Stimulated activated CD4-positive, alpha-beta T cell treated with anti-CD3 and anti-CD28 coated beads, Interleukin-2, amount 100 ng/mL, for 48 hours (primary cell): Measurements from ENCODE around the gene NACA2.
"Not testable (repeated sequence)": the region's sequence is repeated elsewhere in the genome, so short reads cannot be mapped to it uniquely, and the experiment has no call there.

Experiments used
- DNase-seq, 2 donors: peaks; one replicate each; pipeline ENCODE4 v3.0.0-alpha.2; 2020

Gene NACA2

DNA sequence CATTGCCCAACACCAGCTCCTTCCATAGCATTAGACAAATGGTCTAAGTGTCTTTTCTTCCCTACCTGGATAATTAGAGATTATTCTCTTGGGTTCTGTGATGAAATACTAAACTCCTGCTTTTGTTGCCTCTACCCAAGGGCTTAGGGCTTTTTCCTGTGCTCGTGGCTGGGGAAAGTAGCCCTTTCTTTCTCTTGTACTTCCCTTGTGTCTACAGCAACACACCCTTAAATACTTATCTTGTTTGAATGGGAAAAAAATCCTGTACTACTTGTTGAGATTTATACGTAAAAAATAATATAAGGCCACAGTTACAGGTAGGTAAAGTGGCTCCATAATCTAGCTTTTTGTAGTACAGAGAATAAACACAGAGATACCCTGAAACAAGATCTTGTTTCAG is 7.0 kb upstream of the NACA2 start:
- DNase-seq, result no peak

DNA sequence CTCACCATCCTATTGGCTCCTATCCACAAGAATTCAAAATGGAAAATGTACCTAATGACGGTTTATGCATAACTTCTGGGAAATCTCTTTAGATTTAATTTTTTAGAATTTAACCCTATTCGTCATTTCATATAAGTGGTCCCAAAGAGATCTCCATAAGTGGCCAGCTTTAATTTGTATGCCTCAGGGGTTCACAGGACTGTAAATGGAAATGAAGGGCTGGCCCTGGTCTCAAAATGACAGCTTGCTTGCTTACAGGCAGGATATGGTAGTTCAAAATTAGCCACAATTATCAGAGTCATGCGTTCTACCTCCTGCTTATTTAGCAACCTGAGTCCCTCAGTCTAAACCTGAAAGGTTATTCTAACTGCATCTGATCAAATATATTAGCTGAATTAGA is 6.6 kb upstream of the NACA2 start:
- no peak for DNase-seq

DNA sequence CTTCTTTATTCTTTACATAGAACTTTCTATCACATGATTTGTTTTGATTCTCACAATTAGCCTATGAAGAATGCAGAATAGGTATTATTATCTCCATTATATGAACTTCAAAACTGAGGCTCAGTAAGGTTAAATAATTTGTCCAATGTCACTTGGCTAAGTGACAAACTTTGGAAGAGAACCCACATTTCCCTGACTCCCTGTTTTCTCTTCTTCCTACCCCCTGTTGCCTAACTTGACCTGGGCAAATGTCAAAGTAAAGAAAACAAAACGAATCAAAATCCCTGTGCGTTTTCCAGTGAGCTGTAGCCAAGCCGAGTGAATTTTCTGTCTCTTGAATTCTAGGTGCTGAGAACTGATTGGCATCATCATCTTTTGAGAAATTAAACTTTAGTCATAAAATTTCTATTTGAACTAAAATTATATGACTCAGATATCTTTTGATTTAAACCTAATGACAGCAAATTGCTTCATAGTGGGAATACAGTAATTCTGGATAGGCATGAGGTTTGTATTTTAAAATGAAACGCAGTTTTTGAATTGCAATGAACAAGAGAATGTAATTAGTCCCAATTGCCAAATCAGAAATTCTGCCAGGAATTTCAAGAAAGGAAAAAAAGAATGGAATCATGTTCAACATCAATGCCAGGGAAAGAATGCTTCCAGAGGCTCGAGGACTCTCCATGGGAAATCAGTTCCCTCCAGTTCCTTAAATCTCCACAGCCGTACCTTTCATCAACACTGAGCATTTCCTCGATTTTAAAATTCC is 4.6 kb upstream of the NACA2 start:
- no peak for DNase-seq

DNA sequence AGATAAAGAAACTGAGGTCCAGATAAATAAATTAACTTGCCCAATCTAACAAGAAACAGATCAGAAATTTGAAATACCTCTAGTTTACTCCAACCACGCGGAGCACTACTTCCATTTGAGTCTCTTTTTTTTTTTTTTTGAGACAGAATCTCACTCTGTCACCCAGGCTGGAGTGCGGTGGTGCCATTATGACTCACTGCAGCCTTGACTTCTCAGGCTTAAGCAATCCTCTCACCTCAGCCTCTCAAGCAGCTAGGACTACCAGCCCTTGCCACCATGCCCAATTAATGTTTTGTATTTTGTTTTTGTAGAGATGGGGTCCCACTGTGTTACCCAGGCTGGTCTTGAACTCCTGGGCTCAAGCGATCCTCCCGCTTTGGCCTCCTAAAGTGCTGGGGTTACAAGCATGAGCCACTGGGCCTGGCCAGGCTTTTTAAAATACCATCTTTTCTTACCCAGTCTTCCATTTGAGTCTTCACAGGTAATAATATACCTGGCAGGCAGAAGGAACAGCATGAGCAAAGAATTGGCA is 3.3 kb upstream of the NACA2 start:
- DNase-seq, result no peak

DNA sequence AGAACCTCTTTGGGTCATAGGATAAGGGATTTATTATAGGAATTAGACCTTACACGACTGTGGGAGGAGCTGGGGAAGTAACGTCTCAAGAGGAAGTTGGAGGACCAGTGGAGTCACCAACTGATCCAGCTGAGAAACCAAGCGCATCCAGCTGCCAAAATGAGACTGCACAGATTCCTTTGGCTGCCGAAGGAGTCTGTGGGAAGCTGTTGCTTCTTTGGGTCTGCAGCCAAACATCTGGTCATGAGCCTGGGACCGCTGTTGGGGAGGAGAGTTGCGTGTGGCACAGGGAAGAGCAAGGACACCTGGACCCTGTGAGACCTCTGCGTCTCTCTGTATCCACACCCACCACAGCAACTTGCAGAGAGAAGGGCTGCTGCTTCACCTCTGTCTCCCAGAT is 2.4 kb upstream of the NACA2 start:
- no peak for DNase-seq

DNA sequence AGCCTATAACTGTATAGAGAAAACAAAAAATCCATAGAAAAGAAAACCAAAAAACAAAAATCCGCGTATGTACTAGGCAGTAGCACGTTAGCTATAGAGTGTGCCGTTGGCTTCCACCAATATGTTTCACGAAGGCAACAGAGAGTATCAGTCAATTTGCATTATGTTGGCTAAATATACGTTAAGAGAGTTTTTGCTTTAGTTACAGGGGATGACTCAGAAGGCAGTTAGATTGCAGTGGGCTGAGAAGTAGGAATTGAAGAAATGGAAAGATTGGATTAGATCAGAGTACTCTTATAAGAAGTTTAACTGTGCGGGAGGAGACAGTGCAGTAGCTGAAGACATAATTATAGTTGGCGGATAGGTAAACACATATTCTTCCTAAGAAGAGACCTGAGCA is 911 bp upstream of the NACA2 start:
- no peak for DNase-seq

DNA sequence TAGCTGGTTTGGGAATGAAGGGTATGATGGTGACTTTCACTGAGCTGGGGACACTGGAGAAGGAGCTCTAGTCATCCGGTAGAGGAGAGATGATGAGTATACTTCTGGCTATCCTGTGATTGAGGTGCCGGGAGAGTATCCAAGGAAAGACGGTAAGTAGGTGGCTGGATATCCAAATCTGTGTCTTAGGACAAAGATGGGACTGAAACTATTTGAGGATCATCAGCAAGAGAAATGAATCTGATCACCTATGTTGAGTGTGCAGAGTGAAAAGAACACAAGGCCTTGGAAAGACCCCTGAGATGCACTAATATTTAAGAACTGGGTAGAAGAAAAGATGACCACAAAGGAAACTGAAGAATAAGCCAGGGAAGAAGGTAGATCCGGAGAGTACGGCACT is 1.0 kb downstream of the NACA2 start:
- no peak for DNase-seq

DNA sequence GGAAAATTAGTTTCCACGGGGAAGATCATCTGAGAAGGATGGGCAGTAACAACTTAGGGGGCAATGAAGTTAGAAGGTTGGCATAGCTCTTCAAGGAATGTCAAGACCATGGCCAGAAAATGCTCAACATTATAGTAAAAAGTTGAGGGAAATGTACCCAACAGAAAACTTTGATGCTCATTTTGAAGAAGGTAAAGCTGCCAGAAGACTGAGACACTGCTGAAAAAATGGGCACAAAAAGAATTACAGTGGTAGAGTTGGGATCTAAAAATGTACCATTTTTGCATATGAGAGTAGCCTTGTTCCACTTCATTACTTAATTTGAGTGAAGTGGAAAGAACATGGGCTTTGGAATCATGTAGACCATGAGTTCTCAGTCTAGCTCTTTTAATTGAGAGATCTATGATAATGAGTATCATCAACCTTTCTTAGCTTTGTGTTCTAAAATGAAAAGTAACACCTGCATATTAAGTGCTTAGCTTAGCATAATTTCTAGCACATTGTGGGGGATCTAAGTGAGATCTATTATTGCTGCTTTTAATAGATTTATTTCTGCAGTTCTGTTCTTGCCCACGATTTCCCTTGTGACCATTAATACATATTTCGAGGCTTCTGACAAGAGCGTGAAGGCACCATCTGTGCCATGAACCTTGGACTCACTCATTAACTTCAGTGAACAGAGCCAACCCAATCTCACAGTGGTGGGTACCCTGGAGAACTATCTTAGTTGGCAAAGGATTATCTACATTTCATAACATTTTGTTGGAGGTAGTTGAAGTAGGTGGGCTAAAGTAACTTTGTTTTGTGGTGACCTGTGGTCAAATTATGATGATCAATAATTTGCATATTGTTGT is 3.0 kb downstream of the NACA2 start:
- no peak for DNase-seq

DNA sequence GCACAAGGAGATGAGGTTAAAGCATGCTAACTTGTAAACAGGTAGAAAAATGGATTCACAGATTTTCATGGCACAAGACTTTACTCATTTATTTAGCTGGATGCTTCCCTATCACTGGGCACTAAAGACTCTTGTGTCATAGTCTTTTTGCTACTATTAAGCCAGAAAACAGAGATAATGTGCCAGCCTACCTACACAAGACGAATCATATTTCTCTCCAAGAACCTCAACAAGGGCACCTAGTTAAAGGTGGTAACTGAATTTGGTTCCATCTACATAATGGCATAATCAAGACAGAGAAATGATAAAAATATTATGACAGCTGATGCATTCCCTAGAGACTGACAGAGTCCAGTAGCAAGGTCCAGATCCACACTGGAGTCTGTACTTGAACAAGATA is 3.8 kb downstream of the NACA2 start:
- no peak for DNase-seq

DNA sequence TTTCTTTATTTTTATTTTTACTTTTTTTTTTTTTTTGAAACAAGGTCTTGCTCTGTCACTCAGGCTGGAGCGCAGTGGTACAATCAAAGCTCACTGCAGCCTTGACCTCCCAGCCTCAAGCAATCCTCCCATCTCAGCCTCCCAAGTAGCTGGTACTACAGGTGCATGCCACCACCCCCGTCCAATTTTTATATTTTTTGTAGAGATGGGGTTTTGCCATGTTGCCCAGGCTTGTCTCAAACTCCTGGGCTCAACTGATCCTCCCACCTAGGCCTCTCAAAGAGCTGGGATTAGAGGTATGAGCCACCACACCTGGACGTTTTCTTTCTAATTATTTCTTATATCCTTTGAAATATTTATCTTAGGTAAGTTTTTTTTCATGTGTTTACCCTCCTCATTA is 4.4 kb downstream of the NACA2 start:
- not testable (repeated sequence) for DNase-seq

DNA sequence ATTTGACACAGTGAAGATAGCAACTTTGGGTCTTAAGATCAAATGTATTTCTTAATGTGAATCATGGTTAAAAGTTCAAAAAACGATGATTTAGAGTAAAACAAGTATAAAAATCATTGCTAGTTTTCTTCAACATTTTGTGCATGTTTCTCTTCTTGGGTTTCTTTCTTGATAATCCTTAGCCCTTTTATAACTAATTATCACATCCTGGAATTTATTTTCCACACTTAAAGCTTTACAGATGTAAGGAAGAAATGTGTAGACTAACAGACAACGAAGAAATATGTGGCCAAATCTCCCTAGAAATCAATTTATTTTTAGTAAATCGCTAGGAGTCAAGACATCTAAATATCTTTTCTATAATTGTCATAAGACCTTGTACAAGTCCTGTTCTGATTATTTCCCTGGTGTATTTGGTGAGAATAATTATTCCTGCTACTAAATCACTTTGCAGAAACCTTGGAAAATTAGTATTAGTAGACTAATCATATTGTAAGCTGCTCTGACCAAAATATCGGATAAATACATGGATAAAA is 4.9 kb downstream of the NACA2 start:
- DNase-seq, result no peak

DNA sequence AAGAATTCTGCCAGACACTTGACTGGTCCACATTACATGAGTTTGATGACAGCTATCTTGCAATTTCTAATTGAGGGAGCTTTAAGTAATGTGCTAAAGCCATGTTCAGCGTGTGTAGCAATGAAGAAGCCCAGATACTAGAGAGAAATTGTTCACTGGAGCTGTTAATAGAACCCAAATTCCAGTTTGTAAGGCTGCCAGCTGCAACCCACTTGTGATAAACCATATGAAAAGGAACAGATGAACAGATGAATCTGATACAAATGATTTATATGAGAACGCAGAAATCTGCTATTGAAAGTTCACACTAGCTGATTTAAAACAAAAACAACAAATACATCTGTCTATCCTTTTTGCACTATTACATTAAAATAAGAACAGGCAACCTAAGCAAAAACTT is 6.2 kb downstream of the NACA2 start:
- no peak for DNase-seq

DNA sequence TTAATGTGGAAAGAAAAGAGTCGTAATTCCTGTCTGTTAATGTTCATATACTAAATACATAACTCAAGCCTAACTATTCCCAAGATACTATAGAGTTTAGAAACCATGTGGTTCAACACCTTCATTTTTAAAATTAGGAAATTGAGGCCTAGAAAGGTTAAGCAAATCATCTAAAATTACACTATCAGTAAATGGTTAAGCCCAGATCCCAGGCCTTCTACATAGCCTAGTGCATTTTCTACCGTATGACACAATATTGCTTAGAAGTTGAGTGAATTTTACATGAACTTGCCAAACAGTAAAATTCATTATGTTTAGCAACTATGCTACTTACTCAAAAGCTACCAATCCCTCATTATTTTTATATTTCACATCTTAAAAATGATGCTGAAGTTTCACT is 6.8 kb downstream of the NACA2 start:
- DNase-seq, result no peak

DNA sequence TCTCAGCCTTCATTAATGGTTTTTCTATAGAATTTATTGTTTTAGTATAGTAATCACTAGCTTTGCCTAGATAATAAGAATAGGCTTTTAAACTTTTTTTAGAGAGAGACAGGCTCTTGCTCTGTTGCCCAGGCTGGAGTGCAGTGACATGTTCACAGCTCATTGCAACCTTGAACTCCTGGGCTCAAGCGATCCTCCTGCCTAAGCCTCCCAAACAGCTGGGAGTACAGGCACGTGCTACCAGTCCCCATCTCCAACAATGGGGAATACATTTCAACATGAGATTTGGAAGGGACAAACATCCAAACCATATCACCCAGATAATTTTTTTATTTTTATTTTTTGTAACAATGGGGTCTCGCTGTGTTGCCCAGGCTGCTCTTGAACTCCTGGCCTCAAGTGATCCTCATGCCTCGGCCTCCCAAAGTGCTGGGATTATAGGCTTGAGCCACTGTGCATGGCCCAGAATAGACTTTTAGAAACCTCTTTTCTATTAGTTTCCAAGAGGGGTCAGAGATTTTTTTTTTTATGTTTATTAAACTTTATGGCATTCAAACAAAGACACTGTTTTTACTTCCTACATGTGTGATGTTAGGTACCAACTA is 7.3 kb downstream of the NACA2 start:
- DNase-seq, result no peak

DNA sequence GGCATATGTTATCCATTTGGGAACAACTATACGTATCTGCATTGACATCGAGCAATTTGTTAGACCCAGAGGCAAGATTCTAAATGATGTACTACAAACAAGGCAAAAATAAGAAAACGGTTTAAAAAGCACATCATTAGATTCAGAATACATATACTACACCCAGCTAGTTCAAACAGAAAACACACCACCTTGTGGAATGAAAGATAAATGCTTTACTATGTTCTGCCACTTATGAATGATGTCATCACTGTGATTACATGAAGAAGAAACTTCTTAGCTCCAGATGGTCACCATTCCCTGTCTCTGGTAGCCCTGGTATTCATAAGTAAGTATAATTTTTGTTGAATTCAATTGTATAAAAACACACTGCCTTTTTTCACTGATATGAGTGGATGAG is 7.8 kb downstream of the NACA2 start:
- no peak for DNase-seq

DNA sequence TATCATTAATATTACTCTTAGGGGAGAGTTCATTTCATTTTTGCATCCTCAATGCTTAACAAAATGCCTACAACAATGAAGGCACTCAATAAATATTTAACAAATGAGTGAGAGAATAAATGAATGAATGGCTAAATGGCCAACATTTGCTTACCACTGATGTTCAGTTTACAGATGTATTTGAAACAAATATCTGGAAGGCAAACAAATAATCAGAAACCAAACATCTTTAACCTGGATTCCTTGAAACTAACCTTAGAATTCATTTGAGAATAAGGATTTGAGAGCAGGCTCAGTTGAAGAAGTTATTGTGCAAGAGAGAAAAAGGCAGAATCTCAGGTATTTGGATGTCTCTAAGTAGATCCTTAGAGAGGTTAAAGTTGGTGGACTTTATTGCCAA is 8.4 kb downstream of the NACA2 start:
- DNase-seq, result no peak

DNA sequence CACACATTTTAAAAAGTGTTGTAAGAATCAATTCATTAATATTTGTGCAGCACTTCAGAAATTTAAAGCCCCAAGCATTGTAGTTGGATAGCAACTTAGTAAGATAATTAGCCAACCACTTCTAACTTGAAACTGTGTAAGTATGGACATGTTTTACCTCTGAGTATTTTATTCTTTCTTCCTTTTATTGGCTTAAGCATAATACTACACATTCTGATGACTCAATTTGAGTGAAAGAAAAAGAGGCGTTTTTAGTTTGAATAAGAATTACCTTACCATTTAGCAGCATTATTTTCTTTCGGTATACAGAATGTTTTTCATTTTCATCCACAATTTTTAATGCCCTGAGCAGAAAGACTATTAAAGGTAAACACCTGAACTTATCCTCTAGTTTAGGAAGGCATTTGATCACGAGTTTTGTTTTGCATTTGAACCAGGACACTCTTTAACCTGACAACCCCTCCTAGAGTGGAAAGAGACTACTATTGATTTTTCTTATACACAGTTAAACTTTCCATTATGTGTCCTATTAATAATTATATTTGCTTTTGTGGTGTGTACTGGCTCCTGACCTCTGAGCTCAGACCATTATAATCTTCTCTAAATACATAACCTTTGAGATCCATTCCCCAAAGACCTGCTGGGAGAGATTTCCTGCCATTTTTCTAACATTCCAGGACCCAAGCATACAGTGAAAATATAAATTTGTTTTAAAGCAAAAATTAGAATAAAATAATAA is 9.2 kb downstream of the NACA2 start:
- DNase-seq, result no peak

DNA sequence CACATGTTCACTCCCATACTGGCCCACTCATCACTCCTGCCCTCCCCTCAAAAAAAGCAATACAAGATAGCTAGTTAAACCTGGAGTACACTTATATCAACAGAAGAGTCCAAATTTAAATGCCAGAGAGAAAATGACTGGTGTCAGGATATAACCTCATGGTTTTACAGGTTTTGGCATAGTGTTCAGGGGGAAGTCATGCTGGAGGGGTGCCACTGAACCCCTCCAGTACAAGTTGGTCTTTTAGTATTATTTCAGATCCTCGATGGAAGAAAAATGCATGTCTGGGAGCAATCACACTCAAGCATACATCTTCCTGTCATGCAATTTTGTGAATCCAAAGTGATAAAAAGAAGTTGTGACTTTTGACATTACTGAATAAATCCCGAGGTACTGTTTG is 10.5 kb downstream of the NACA2 start:
- no peak for DNase-seq

DNA sequence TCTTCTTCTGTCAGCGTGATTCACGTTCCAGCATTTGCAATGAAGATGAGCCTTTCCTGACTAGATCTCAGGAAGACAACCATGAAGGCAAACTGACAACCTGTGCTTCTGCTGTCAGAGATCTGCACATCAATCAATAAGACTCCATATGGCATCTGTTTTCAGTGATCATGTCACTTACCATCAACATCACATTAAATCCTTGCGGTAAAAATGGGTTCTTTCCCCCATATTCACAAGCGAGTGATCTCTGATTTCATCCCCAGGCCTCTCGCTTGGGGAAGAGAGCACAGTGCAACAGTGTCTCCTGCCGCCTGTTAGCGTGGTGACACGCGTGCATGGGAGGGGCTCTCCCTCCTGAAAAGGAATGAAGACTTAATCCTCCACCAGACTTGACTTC is 11.1 kb downstream of the NACA2 start:
- DNase-seq, result no peak

DNA sequence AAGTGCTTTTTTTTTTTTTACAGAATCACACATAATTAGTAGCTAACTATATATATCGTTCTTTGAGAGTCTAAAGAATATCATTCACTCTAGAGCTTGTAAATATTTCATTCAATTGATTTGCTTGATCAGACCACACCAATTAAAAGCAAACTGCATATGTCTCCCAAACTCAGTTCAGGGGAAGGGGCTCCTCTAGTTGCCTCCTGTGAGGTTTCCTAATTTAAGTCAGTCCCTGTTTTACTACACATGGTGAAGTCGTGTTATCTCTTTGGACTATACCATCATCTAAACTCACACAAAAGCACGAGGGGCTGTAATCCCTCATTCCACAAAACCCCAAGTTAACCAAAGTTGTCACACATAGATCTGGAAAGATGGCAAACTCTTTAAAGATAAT is 11.7 kb downstream of the NACA2 start:
- DNase-seq, result no peak

DNA sequence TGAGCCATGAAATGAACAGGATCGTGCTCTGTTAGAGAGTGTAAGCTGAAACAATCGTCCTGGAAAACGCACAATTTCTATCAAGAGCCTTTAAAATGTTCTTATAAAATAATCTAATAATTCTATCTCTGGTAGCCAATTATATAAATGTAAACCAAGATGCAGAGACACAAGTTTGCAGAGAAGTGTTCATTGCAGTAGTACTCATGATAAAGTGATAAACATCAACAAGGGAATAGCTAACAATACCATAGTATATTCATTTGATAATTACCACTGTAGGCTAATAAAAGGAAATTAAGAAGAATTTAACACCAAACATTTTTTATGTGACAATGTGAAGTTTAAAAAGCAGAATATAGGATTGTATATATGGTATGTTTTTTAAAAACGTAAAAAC is 12.4 kb downstream of the NACA2 start:
- no peak for DNase-seq

DNA sequence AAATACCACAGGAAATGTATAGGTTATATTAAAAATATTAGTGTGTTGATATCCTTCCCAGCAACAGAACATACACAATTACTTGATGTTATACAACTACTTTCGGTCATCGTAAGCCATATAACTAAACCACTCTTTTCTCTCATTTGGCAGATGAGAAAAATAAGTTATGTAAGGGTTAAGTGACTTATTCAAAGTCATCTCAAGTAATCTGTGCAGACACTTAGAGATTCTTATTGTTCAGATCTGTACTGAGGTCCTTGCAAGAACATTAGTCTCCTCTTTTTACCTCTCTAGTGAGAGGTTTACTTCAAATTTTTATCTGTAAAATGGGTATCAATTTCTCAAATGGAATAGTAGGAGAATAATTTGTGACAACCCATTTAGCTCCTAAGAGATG is 15.0 kb downstream of the NACA2 start:
- DNase-seq, result no peak
